ENCODE measurements around the gene OPN3. TPM values are rescaled to one million over a fixed set of nuclear protein-coding genes. Genes with fewer than 3 reads are reported as not detected.

OPN3 gene
- total and polyA plus RNA-seq, 2 of the 4 experiments (the other 2 are of a cell fraction) = 16.4 to 21.9 TPM

- H2BK120ac ChIP-seq (ENCODE audit: low read depth, low read length) = 0 out of 2 replicates have a peak overlapping the region, but pooled peaks have one; percentile 67
- peak overlapping the region; percentile 59; the same call in 1 of the 2 replicates for H3K4ac ChIP-seq (ENCODE audit: low read depth, low read length)
- H2BK15ac ChIP-seq (ENCODE audit: low read depth, low read length) = peak overlapping the region; percentile 79; the same call in 1 of the 3 replicates
- H3K36me3 ChIP-seq (ENCODE audit: control insufficient read depth, insufficient read depth, low read length) = no peaks in the 10 kb centered on the region
- intact Hi-C loops (cut with micrococcal nuclease) (loop anchor here (1.0 to 5.0 kb wide), 5 partner anchors 25 to 387 kb away; partner anchors contain the start of genes KMO and MAP1LC3C), dilution Hi-C loops (cut with HindIII; ENCODE audit: low sequenced_read_pairs, unreplicated experiment) (no loop called here), in situ Hi-C loops (cut with MboI; ENCODE audit: low sequenced_read_pairs) (loop anchor here (5.0 to 25.0 kb wide), 2 partner anchors 226 to 1701 kb away; no protein-coding TSS in a partner anchor)
- peak overlapping the region; percentile 42; the same call in 1 of the 2 replicates for H3K14ac ChIP-seq (replicated peaks; ENCODE audit: low read depth, low read length)
- peak overlapping the region; percentile 69; the same call in 1 of the 2 replicates for H3K18ac ChIP-seq (ENCODE audit: low read depth, low read length)
- 0 out of 2 replicates have a peak, but pooled peaks cover 3% of the 10 kb centered on the region for H3K9me1 ChIP-seq (ENCODE audit: insufficient read depth, low read length)
- no peak overlapping the region for H3K56ac ChIP-seq (ENCODE audit: extremely low read depth, insufficient read depth, low read length)
- peak overlapping the region; percentile 45; the same call in 1 of the 2 replicates for H2AK5ac ChIP-seq (ENCODE audit: low read depth, low read length)
- H3K27me3 ChIP-seq (ENCODE audit: control insufficient read depth, insufficient read depth, low read length) = no peaks in the 10 kb centered on the region
- H3K4me1 ChIP-seq (ENCODE audit: control insufficient read depth, insufficient read depth, low read length) = peaks cover 15% of the 10 kb centered on the region
- H3K9ac ChIP-seq (ENCODE audit: low read depth, low read length) = no peak overlapping the region
- no peaks in the 10 kb centered on the region for H4K20me1 ChIP-seq (ENCODE audit: insufficient read depth, low read length)
- H3K4me2 ChIP-seq (ENCODE audit: low read depth, low read length) = no peak overlapping the region
- H3K27ac ChIP-seq (ENCODE audit: insufficient read depth, low read length) = no peak overlapping the region
- WGBS, 2 experiments (ENCODE audit: extremely low coverage in 2 of 2, insufficient read length in 1 of 2) = 86% methylated on average over 1 of the region's 1 CpG; no CpG with 5 or more reads in 1 of the 2 experiments
- peak overlapping the region in 1 of 2 experiments; percentile 67; a peak in 2 of 4 replicates for H4K8ac ChIP-seq (ENCODE audit: low read depth in 2 of 2, low read length in 2 of 2)
- H3K4me3 ChIP-seq (ENCODE audit: insufficient read depth, low read depth, low read length) = no peak overlapping the region
- POLR2A ChIA-PET (ENCODE audit: unreplicated experiment) = no interaction called here
- peak overlapping the region; percentile 23 for H2BK5ac ChIP-seq (ENCODE audit: low read depth, low read length, poor library complexity, severe bottlenecking)
- no peak for DNase-seq
- H3K79me1 ChIP-seq (ENCODE audit: low read depth in 1 of 2, low read length in 2 of 2) = peaks cover 3 to 8% of the 10 kb centered on the region in 2 experiments; a peak in 1 of 4 replicates
- H4K5ac ChIP-seq (ENCODE audit: low read depth, low read length) = no peak overlapping the region
- H2AFZ ChIP-seq (replicated peaks; ENCODE audit: low read length, poor library complexity) = no peak overlapping the region
- peak overlapping the region; percentile 63; the same call in 1 of the 2 replicates for H2BK20ac ChIP-seq (ENCODE audit: low read depth, low read length)
- ATAC-seq (ENCODE audit: low read depth) = no peak
- H4K91ac ChIP-seq (ENCODE audit: insufficient read depth, low read depth, low read length) = peak overlapping the region; percentile 9; the same call in 1 of the 2 replicates
- CTCF ChIA-PET = interaction anchor here (0.6 to 2.7 kb wide), 15 partner anchors 9 to 1785 kb away, joined by 3 to 9 read pairs (median 5); partner anchors contain the start of genes EXO1 and MAP1LC3C
- no TSS peak for BruUV-seq (replicated peaks)
- TF ChIP-seq SMC3 (IDR thresholded peaks at IDR 0.05; ENCODE audit: low read depth, low read length) = no peak
- TF ChIP-seq RFX5 (IDR thresholded peaks at IDR 0.05; ENCODE audit: low read depth, low read length) = no peak
- TF ChIP-seq RAD21 (IDR thresholded peaks at IDR 0.05; ENCODE audit: low read length) = no peak
- TF ChIP-seq MAFK (IDR thresholded peaks at IDR 0.05; ENCODE audit: low read depth, low read length) = no peak
- no peak for TF ChIP-seq USF2 (IDR thresholded peaks at IDR 0.05; ENCODE audit: low read depth, low read length)
- no peak for TF ChIP-seq RCOR1 (IDR thresholded peaks at IDR 0.05; ENCODE audit: insufficient replicate concordance, low read length)
- TF ChIP-seq CHD1 (IDR thresholded peaks at IDR 0.05; ENCODE audit: low read depth, low read length) = no peak
- no peak for TF ChIP-seq MXI1 (IDR thresholded peaks at IDR 0.05; ENCODE audit: borderline replicate concordance, low read depth, low read length)
- no peak for TF ChIP-seq CEBPB (IDR thresholded peaks at IDR 0.05; ENCODE audit: low read depth, low read length)
- no peak for TF ChIP-seq ELK1 (IDR thresholded peaks at IDR 0.05; ENCODE audit: borderline replicate concordance, low read depth, low read length)
- H2AK9ac ChIP-seq (replicated peaks; ENCODE audit: low read depth, low read length, poor library complexity) = no peak overlapping the region
- H3K9me3 ChIP-seq (ENCODE audit: control insufficient read depth, insufficient read depth, low read length) = no peaks in the 10 kb centered on the region
- peak overlapping the region; percentile 72; the same call in 1 of the 2 replicates for H3K23ac ChIP-seq (ENCODE audit: low read depth, low read length)
Measured at GRCh38 chr1:241611736-241612135, 28.4 kb downstream of the OPN3 start.

Data from IMR-90 (cell line).